ENCODE measurements around the gene AFAP1L2.
"Not testable (repeated sequence)": the region's sequence is repeated elsewhere in the genome, so short reads cannot be mapped to it uniquely, and the experiment has no call there.

AFAP1L2 gene

DNA sequence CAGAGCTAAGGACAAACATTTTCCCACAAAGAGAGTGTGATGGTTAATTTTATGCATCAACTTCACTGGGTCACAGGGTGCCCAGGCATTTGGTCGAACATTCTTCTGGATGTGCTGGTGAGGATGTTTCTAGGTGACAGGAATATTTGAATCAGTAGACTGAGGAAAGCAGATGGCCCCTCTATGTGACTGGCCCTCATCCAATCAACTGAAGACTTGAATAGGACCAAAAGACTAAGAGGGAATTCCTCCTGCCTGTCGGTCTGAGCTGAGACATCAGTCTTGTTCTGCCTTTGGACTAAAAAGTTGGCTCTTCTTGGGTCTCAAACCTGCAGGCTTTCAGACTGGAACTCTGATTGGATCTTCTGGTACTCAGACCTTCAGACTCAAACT, 44.4 kb downstream of the AFAP1L2 start:
- no peak for DNase-seq (ENCODE audit: low spot score)

DNA sequence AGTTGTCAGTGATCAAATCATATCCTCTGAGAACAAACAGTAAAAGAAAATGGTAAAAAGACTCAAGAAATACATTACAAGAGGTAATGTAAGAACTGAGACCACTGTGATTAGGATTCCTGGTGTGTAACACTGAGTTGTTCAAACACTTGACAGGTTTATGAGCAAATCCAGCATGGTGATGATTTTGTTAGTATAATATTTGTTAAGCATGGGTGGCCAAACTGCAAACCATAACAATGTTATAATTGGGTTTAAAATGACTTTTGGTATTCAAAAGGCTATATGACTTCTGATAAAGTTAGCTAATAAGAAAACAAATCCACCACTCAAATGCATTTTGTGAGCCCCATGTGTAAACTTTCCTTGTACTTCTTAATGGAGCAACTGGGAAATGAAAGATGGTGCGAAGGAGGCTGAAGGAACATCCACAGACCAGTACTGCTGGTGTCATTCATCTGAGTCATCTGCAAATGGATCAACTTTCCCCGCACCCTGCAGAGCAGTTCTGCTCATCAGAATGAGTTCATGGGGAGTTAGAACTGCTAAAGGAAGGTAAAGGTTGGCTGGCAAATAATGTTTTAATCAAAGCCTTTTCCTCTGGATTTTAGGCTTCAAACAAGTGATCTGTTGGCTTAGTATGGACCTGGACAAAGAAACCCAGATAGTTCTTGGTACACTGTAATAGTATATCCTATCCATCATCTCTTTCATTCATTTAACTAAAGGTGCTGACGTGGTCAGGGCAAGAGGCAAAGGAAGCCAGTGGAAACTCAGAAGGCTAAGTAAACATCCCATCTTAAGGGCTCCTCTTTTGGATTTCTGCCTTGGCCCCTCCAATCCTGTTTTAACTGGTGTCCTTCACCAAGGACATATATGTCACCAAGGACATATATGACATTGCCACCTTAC, 45.0 kb downstream of the AFAP1L2 start:
- no peak for DNase-seq (ENCODE audit: low spot score)

DNA sequence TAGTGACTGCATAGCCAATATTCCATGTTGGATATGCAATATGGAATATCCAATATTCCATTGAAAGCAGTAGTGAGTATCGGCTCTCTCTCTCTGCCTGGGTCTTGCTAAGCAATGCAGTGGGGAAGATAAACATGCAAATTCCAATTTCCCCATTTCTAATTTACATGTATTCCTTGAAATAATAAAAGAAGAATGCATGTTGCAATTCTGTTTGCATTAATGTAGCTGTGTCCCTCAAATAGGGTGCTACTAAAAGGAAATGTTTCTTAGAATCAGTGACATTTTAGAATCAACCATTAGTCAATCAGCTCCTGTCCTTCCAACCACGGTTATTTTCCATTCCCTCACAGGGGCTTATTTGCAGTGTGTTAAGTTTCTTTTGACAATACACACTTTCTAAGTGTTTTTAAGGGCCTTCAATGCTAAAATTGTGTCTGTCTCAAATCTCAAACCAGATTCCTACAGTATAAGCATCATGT, 46.7 kb downstream of the AFAP1L2 start:
- DNase-seq (ENCODE audit: low spot score): no peak

DNA sequence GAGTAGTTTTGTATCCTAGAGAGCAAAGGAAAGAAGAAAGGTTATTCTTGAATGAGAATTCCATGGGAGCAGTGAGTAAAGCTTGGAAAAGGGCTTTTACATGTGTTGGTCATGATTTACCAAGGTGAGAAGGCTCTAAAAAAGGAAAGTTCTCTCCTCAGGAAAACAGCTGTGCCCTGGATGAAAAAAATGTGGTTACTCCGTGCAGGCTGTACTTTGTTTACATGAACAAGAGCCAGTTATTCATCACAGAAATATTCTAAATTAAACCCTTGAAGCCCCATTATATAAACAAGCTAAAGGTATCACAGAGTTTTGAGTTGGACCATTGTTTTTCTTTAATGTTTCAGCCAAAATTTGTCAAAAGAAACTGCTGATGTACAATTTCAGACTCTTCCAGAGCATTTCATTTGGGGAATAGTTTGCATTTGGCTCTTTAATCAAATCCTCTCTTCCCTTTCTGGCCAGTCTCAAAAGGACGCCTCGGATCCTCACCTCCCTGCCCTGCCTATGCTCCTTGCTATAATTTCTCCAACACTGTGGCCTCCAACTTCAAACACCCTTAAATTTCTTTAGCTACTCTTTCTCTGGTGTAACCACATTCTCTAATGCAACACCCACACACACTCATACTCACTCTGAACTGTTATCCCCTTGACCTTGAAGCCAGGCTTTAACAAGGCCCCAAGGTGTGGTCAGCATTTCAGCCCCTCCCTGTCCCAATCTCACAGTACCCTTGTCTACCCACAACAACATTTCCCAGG, 47.4 kb downstream of the AFAP1L2 start:
- DNase-seq (ENCODE audit: low spot score): peak; percentile 24

DNA sequence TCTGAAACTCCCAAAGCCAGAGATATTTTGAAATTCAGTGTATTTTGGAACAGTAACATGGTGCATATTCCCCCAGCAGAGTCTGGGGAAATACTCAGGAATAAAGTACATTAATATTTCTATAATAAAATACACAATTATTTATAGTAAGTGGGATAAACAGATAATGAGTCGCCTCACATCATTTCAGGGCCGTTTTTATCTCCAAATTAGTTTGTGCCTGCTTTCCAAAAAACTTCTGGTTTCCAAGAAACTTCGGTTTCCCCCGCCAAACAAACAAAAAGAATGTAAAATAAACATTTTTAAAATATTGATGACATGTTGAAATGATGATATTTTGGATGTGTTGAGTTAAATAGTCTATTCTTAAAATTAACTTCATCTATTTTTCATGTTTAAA, 48.2 kb downstream of the AFAP1L2 start:
- DNase-seq (ENCODE audit: low spot score): no peak

- no peak for DNase-seq (ENCODE audit: low spot score)
These were observed 50.9 kb downstream of the AFAP1L2 start for GRCh38 chr10:114353383-114353782.

DNA sequence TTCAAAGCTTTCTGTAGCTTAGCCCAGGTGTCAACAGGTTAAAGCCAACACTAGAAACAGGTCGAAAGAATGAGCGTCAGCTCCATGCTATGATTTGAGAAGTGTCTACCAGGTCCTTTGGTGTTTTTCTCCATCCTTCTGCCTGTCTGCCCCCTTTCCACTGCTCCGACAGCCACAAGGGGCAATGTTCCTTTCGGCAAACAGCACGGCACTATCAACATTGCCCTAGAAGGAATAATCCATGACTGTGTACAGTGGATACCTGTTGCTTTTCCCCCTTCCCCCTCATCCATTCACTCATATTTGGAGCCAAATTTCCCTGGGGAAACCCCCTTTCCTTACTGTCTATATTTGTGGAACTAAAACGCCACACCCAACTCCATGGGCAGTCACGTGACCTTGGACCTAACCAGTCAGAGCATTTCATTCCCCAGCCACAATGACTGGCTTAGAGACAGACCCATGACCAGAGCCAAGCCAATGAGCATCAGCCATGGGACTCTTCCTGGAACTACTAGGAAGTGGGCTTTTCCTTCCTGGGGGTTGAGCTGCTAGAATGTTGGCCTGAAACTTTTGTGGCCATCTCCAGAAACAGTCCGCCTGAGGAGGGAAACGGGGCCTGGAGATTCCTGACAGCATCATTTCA, 51.5 kb downstream of the AFAP1L2 start:
- DNase-seq (ENCODE audit: low spot score): no peak

GRCh38 chr10:114350751-114351150, 53.6 kb downstream of the AFAP1L2 start:
- DNase-seq (ENCODE audit: low spot score): no peak

- no peak for DNase-seq (ENCODE audit: low spot score)
These were observed 54.6 kb downstream of the AFAP1L2 start for GRCh38 chr10:114349522-114350215.

DNA sequence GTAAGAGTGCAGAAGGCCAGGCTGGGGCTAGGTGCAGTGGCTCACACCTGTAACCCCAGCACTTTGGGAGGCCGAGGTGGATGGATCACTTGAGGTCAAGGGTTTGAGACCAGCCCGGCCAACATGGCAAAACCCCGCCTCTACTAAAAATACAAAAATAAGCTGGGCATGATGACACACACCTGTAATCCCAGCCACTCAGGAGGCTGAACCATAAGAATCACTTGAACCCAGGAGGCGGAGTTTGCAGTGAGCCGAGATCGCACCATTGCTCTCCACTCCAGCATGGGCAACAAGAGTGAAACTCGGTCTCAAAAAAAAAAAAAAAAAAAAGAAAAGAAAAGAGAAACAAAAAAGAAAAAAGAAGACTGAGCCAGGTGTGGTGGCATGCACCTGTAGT, 55.2 kb downstream of the AFAP1L2 start:
- not testable (repeated sequence) for DNase-seq (ENCODE audit: low spot score)

DNA sequence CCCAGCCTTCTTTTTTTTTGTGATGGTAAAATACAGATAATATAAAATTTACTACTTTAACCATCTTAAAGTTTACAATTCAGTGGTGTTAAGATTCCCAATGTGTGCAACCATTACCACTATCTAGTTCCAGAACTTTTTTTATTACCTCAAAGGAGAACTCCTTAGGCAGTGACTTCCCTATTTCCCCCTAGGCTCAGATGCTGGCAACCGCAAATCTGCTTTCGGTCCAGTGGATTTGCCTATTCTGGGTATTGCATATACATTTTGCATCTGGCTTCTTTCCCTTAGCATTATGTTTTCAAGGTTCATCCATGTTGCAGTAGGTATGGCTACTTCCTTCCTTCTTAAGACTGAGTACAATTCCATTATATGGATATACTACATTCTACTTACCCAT, 56.5 kb downstream of the AFAP1L2 start:
- no peak for DNase-seq (ENCODE audit: low spot score)

- no peak for DNase-seq (ENCODE audit: low spot score)
These were observed 57.1 kb downstream of the AFAP1L2 start for GRCh38 chr10:114347241-114347640.

- peak; percentile 58 for DNase-seq (ENCODE audit: low spot score)
These were observed 57.9 kb downstream of the AFAP1L2 start for GRCh38 chr10:114346176-114347031.

- DNase-seq (ENCODE audit: low spot score): no peak
These were observed 58.6 kb downstream of the AFAP1L2 start for GRCh38 chr10:114345701-114346100.

DNA sequence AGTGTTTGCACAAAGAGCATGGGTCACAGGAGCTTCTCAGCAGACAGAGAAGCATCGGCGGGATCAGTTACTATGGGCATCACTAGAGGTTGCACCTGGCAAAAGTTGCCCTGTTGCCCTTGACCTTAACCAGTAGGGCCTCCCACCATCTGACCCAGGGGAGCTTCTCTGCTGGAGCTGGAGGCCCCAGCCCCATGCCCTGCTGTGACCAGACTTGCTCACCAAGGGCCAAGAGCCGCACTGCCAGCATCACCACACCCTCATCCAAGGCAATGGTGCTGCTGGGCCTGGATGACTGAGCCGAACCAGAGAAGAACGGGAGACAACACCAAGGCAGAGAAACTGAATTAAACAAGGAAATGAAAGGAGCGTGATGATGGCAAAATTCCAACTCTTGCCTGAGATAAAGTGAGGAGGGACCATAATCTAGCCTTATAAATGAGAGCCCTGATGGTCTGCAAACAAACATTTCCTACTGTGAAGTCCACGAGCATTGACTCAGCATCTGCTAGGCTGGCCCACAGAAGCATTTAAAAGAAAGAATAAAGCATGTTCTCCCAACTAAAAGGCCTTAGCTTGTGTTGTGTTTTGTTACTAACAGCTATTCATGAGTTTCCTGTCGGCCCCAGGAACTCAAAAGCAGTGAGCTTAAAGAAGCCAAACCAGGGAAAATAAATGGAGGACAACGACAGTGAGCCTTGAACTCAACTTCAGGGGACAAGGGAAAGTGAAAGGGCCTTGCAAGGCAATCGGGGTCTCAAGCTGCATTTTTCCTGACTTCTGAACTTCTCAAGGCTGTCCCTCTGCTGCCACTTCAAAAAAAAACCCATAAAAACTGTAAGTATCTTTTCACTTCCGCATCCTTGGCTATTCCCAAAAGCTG, 60.4 kb downstream of the AFAP1L2 start:
- DNase-seq (ENCODE audit: low spot score): no peak

DNA sequence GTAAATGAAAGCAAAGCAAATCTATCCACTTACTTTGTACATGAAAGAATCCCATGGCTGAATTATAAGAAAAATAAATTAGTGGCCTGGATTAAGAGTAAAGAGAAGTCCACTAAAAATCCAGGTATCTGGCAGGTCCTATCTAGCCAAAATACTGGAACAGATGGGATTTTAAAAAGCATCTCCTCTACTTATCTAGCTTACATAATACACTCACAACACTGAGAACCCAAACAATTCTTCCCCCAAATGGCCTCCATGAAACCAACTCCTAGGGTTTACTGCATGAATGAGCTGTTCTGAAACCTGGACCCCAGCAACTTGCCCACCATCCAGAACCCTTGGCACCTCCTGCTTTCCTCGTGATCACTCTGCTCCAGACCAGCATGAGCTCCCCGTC, 61.3 kb downstream of the AFAP1L2 start:
- DNase-seq (ENCODE audit: low spot score): no peak

- no peak for DNase-seq (ENCODE audit: low spot score)
These were observed 63.5 kb downstream of the AFAP1L2 start for GRCh38 chr10:114340816-114341215.

DNA sequence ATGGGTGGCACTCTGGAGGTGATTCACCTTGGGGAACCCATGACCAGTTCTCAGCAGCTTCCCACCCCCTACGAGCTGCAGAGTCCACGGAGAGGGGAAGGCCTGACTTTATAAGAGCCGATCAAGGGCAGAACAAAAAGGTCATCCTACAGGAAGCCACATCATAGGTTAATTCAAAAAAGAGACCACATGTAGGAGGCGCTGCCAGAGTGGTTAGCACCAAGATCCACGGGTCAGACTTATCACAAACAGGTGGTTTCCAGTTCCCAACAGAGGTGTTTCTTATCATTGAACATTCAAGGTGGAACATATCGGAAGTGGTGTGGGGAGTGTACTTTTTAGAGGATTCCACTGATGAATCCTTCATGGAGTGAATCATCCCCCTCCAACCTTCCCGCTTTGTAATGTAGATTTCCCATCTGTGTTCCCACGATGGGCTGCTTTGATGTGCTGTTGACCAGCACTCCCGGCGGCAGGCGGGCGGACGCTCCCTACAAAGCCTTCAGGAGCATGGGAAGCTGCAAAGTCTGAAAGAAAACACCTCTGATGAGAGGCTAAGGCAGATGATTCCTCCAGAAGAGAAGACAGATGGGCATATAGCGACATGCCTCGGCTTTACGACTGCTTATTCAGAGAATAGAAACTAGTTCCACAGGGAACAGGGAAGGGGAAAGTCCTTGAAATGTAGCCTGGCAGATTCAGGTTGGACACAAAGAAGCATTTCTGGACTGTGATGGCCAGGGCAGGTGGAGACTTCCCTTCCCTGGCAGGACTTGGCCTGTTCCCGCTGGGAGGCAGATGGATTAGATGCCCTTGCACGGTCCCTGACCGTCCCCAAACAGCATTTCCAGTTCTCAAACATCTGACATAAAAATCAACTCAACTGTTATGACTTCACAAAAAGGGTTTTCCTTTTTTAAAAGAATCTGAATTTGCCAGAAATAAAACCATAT, 66.5 kb downstream of the AFAP1L2 start:
- DNase-seq (ENCODE audit: low spot score): no peak
